NCI-H82 treated with DMSO at 0.1 percent for 48 hours (cell line): ENCODE results near the gene SRC.
A peak's percentile ranks its signal among the peaks of the same experiment; 100 is the strongest.

ENCODE experiments used
- DNase-seq: peaks from one replicate; lab custom pipeline; 2025; ENCODE audit not compliant: unreplicated experiment; lab: John Stamatoyannopoulos, UW

SRC gene

GRCh38 chr20:37393863-37394542 is 48.1 kb downstream of the SRC start:
- no peak for DNase-seq

DNA sequence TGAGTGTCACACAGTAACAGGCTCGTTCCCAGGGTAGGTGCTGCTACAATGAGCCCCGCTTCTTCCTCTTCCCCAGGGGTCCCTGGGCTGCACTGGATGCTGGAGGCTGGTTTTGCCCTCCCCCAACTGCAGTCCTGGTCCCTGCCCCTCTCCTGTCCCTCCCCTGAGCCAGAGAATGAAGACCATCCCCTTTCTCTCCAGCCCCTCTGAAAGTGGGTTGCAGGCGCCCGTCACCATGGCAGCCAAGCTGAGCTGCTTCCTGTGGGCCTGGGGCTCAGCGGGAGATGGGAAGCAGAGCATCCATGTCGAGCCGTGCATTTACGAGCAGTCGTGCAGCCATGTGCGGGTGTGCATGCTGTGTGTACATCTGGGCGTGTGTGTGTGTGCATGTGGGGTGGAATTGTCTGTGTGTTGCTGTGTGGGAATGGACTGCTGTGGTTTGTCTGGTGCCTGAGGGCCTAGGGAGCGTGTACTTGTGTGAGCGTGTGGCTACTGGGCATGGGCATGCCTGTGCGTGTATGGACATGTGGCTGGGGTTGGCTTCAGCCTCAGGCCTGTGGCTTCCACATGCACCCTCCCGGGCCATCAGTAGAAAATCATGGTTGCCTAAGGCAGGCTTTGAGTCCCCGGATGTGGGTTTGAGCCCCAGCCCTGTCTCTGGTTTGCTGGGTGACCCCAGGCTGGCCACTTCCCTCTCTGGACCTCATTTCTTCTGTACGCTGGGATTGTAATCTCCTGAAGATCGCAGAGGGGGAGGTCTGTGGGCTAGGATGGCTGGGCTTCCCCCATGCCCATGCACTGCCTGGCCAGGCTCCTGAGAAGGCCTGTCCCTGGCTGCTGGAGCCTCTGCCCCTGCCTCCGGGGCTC is 48.8 kb downstream of the SRC start:
- no peak for DNase-seq

- no peak for DNase-seq
Observed at GRCh38 chr20:37395410-37395797, 49.5 kb downstream of the SRC start.

- peak; percentile 91 for DNase-seq
Observed at GRCh38 chr20:37395921-37396415, 50.0 kb downstream of the SRC start.

- peak; percentile 91 for DNase-seq
Observed at GRCh38 chr20:37396416-37397075, 50.6 kb downstream of the SRC start.

DNA sequence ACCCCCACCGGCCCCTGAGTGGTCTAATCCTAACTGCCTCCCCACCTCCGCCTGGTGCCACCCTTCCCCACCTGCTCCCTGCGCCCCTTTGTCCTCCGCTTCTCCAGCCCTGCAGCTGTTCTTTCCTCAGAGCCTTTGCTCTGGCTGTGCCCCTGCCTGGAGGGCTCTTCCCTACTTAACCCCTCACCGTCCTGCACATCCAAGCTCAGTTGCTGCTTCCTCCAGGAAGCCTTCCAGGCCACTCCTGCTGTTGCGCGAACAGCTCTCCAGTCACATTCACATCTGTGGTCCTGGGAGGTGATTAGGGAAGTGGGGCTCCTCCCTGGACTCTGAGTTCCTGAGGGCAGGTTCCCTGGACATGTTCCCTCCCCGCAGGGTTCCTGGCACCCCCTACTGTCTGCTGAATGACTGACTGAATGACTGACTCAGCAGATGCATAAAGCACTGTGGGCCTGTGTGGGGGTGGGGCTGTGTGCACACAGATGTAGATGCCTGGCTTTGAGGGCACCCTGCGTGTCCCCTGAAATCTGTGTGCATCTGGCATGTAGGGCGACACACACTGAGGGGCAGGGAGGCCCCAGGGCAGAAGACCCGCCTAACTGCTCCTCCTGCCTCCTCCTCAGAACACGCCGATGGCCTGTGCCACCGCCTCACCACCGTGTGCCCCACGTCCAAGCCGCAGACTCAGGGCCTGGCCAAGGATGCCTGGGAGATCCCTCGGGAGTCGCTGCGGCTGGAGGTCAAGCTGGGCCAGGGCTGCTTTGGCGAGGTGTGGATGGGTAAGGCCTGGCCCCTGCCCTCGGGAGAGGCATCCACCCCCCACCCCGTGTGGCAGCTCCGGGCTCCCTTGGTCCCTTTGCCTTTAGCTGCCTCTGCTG is 51.4 kb downstream of the SRC start:
- DNase-seq, result no peak

DNA sequence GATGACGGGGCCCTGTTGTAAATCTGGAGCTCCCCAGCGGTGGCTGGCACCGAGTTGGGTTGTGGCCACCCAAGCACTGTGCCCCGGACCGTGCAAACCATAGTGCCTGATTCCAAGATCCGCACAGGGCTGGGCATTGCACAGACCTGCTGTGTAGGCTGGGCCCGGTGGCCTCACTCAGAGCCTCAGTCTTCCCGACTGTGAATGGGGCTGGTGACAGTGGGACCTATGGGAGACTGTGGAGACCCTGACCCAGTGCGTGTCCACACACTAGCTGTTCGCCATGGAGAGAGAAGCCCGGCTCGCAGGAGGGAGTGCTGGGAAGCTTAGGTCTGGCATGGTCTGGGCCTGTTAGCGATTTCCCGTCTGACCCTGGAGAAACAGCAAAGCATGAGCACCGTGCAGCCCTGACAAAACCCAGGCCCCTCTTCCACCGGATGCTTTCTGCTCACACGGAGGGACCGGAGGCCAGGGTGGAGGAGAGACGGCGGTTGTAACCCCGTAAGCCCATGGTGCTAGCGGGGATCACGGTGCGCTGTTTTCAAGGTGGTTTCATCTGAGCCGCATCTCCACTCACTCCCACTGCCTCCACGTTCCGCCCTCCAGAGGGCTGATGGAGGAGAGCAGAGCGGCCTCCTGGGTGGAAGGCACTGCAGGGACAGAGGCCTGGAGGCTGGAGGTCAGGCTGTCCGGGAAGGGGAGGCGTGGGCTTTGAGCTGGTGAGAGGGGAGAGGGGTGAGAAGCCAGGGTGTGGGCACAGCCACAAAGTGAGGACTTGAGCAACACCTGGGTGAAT is 52.2 kb downstream of the SRC start:
- DNase-seq, result no peak

GRCh38 chr20:37398750-37399621 is 53.0 kb downstream of the SRC start:
- DNase-seq, result no peak

- no peak for DNase-seq
Observed at GRCh38 chr20:37401282-37401929, 55.5 kb downstream of the SRC start.

- DNase-seq, result no peak
Observed at GRCh38 chr20:37401930-37402675, 56.2 kb downstream of the SRC start.

- no peak for DNase-seq
Observed at GRCh38 chr20:37403107-37404033, 57.4 kb downstream of the SRC start.

DNA sequence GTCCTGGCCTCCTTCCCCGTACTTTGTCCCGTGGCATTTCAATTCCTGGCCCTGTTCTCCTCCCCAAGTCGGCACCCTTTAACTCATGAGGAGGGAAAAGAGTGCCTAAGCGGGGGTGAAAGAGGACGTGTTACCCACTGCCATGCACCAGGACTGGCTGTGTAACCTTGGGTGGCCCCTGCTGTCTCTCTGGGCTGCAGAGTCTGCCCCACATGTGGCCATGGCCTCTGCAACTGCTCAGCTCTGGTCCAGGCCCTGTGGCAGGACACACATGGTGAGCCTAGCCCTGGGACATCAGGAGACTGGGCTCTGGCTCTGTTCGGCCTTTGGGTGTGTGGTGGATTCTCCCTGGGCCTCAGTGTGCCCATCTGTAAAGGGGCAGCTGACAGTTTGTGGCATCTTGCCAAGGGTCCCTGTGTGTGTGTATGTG is 58.5 kb downstream of the SRC start:
- no peak for DNase-seq

- DNase-seq, result no peak
Observed at GRCh38 chr20:37405351-37405897, 59.5 kb downstream of the SRC start.

DNA sequence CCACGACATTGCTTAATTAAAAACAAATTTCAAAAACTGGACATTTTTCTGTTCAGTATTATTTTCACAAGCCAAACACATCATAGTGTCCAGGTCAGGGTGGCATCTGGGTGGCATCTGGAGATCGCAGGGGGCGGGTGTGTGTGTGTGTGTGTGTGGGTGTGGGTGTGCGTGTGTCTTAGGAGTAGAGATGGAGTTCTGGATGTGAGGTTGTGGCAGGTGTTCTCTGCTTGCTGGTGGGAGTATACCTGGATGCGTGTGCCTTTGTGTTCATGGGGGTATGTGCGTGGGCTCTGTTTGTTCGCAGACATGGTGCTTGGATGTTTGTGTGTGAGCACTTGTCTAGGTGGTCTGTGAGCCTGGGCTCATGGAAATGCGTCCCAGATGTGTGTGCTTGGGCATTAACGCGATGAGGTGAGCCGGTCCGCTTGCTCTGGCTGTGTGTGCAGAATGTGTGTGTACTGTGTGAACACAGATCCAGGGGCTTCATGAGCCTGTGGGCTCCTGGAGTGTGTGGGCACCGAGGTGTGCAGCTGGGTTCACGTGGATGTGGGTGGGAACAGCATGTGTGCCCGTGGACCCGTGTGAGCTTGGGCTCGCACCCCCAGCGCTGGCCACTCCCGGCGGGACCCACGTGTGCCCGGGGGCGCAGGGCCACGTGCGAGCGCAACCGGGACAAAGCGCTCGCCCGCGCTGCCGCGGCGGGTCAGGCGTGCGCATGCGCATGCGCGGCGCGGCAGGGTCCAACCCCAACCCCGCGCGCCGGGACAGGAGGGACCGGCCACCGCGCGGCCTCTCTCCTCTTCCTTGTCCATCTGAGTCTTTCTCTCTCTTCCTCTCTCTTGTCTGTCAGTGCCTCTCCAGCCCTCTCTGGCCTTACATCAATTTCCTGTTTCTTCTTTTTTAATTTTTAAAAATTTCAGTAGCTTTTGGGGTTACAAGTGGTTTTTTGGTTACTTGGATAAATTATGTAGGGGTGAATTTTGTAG is 60.4 kb downstream of the SRC start:
- DNase-seq, result no peak

GRCh38 chr20:37407019-37407566 is 61.2 kb downstream of the SRC start:
- DNase-seq, result no peak
